ENCODE data around the gene MUC5B.

Gene MUC5B

DNA sequence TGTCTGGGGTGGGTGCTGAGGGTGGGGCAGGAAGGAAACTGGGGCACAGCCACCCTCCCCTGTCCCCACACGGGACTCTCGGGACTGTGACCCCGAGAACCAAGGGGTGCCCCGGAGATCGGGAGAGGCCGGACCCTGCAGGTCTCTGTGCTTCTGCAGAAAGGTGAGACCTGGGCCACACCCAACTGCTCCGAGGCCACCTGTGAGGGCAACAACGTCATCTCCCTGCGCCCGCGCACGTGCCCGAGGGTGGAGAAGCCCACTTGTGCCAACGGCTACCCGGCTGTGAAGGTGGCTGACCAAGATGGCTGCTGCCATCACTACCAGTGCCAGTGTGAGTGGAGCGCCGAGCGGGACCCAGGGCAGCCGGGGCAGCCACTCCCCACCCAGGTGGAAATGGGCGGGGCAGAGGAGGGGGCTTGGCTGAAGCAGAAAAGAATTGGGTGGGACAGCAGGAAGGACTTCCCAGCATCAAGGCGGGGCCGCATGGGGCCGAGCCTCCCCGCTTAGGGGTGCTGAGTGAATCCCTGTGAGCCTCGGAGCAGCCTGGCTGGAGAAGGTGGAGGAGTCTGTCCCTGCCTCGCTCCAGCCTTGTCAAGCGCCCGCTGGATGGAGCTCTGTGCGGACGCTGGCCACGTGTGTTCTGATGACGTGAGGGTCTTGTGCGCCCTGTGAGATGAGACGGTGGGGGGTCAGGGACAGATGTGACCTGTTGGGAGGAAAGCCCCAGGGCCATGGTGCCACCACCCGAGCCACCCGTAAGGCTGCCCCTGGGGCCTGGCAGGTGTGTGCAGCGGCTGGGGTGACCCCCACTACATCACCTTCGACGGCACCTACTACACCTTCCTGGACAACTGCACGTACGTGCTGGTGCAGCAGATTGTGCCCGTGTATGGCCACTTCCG is 29.3 kb upstream of the MUC5B start:
- DNase-seq: no peak

DNA sequence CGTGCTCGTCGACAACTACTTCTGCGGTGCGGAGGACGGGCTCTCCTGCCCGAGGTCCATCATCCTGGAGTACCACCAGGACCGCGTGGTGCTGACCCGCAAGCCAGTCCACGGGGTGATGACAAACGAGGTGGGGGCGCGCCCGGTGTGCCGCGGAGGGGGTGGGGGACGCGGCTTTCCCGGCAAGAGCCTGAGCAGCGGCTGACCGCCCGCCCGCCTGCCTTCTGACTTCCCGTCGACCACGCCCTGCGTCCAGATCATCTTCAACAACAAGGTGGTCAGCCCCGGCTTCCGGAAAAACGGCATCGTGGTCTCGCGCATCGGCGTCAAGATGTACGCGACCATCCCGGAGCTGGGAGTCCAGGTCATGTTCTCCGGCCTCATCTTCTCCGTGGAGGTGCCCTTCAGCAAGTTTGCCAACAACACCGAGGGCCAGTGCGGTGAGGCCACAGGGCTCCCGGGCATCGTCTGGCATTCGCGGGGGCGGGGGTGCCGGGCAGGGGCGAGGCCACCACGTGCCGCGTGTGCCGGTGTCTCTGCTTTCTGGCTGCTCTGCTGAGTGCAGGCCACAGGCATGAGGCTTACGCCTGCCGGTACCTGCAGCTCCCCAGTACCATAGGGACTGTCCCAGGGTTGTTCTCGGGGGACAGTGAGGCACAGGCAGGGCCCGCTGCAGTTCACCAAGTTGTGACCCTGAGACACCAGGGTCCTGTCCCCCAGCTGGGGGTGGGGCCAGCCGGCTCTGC is 28.5 kb upstream of the MUC5B start:
- DNase-seq: no peak

DNA sequence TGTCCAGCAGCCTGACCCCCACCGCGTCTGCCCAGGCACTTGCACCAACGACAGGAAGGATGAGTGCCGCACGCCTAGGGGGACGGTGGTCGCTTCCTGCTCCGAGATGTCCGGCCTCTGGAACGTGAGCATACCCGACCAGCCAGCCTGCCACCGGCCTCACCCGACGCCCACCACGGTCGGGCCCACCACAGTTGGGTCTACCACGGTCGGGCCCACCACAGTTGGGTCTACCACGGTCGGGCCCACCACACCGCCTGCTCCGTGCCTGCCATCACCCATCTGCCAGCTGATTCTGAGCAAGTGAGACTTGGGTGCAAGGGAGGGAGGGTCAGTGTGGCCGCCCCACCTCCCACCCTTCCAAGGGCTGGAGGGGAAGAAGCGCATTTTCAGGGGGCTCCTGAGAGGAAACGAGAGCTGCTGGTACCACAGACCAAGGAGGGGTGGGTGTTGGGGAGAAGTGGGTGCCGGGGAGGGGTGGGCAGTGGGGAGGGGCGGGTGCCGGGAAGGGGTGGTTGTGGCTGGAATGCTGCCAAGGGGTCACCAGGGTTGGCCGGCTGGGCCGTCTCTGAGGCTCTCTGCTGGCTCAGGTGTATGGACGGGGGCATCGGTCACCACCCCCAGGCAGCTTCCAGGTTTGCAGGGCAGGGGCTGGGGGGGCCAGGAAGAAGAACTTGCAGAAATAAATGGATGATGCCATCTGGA is 27.7 kb upstream of the MUC5B start:
- DNase-seq: no peak

DNA sequence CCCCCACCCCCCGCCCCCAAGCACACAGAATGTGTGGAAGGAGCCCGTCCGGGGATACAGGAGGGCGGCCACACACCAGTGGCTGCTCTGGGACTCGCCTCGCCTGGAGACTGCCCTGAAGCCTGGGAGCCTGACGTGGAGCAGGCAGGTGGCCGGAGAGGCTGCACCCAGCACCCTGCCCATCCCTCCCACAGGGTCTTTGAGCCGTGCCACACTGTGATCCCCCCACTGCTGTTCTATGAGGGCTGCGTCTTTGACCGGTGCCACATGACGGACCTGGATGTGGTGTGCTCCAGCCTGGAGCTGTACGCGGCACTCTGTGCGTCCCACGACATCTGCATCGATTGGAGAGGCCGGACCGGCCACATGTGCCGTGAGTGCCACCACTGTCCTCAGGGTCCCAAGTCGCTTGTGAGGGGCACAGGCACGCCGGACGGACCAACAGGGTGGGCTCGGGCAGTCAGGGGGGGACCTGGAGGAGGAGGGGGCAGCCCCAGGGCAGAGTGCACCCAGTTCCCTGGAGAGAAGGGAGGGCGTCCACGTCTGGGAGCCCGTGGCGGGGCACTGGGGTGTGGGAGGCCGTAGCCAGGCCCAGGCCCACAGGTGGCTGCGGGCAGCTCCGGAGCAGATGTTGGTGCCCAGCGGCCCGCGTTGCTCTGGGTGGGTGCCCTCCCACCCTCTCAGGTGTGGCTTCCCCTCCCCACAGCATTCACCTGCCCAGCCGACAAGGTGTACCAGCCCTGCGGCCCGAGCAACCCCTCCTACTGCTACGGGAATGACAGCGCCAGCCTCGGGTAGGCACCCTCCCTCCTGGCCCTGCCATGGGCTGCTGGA is 27.0 kb upstream of the MUC5B start:
- no peak for DNase-seq

DNA sequence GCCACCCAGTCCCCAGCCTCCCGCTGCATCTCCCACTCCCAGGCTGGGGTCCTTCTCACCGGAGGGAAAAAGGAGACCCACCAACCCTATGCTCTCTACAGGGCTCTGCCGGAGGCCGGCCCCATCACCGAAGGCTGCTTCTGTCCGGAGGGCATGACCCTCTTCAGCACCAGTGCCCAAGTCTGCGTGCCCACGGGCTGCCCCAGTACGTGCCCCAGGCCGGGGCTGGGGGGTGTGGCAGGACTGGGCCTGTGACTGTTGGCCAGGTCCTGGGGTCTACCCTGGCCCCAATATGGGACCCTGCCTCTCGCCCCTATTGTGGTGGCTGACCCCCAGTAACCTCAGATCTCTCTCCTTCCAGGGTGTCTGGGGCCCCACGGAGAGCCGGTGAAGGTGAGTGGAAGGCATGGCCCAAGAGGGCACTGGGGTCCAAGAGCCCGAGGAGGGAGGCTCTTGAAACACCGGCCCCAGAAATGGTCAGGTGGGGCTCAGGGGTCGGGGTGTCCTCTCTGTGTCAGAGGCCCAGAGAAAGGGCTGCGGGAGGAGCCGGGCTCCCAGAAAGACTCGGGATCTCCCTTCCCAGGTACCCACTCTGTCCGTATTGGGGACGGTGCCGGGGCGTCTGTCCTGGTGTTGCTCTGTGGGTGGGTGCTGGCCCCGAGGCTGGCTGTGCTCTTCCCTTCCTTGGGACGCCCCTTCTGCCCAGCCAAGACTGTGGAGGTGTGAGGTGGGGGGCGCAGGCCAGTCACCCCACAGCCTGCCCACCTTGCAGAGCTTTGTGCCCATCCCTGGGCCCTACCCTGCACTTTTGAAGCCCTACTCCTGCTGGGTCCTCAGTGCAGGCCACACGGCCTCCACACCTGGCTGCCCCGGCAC is 26.1 kb upstream of the MUC5B start:
- DNase-seq: no peak

DNA sequence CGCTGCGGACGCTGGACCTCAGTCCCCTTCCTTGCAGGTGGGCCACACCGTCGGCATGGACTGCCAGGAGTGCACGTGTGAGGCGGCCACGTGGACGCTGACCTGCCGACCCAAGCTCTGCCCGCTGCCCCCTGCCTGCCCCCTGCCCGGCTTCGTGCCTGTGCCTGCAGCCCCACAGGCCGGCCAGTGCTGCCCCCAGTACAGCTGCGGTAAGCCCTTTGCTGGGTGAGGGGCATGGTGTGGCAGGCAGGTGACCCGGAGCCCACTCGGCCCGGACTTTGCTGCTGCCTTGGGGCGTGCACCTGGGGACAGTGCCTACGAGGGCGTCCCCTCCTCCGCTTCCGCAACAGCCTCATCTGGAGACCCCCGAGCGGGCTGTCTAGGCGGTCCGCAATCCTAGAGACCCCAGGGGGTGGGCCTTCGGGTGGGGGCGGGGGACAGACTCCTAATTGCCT is 25.4 kb upstream of the MUC5B start:
- DNase-seq: no peak

DNA sequence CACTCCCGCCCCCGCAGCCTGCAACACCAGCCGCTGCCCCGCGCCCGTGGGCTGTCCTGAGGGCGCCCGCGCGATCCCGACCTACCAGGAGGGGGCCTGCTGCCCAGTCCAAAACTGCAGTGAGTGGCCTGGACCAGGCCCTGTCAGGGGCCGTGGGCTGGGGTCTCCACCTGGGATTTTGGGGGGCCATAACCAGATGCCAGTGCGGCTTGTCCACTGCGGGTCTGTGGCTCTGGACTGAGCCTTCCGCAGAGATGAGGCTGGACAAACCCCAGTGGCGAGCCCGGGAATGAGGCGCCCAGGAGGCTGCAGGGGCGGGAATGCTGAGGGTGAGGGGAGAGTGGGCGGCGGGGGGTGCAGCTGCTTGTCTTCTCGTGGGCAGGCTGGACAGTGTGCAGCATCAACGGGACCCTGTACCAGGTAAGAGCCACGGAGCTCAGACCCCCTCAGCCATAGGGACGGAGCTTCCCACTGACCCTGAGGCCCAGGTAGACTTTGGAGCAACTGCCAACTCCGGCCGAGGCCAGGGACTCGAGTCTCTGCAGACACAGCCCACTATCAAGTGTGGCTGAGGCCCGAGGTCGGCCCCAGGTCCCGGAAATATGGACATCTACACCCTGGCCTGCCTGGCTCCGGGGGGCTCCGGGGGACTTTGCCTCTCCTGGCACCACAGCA is 24.8 kb upstream of the MUC5B start:
- DNase-seq: no peak

DNA sequence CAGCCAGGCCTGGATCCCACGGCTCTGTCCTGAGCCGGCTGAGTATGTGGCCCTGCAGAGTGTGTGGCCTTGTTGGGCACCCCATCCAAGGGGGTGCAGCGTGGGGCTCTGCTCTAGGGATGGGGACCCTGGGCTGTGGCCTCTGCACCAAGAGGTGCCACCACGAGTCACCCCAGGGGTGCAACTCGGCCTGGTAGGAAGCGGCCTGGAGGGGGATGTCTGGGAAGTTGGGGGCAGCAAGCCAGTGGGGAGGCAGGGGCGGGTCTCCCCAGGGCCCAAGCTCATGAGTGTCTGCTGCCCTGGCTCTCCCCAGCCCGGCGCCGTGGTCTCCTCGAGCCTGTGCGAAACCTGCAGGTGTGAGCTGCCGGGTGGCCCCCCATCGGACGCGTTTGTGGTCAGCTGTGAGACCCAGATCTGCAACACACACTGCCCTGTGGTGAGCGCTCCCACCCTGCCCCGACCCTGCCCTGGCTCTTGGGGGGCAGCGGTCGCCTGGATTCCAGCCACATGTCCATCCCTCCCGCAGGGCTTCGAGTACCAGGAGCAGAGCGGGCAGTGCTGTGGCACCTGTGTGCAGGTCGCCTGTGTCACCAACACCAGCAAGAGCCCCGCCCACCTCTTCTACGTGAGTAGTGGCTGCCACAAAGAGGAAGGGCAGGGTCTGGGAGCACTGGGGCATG is 24.2 kb upstream of the MUC5B start:
- no peak for DNase-seq

DNA sequence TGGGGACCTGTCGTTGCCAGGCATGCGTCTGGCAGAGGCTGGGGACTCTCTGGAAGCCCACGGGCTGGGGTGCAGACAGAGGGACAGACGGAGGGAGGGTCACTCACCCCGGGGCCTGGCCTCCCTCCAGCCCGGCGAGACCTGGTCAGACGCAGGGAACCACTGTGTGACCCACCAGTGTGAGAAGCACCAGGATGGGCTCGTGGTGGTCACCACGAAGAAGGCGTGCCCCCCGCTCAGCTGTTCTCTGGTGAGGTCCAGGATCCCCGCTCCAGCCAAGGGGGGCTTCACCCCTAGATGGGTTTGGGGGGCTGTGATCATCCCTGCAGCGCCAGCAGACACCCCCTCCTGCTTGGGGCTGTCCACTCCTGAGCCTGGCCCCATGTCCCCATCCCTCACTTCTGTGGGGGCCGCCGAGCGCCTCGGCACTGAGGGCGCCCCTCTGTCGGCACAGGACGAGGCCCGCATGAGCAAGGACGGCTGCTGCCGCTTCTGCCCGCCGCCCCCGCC is 23.6 kb upstream of the MUC5B start:
- DNase-seq: no peak

DNA sequence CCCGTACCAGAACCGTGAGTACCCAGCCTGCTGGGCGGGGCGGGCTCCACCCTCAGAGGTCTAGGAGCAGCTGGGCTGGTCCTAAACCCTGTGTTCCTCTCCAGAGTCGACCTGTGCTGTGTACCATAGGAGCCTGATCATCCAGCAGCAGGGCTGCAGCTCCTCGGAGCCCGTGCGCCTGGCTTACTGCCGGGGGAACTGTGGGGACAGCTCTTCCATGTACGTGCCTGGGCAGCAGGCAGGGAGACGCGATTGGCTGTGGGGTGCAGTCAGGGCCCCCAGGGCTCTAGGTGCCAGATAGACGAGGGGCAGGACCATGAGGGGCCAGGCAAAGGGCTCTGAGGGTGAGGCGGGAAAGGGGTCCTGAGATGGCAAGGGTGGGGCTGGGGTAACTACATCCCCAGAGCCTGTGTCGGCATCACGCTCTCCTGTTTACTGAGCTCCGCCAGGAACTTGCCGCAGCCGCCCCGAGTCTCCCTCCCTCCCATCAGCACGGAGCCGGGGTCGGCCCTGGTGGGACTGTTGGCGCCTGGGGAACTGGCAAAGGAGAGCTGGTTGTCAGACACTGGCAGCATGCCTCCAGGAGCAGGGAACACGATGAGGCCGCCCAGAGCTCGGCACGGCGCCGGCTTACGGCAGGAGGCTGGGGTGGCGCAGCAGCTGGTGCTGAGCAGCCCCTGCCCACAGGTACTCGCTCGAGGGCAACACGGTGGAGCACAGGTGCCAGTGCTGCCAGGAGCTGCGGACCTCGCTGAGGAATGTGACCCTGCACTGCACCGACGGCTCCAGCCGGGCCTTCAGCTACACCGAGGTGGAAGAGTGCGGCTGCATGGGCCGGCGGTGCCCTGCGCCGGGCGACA is 22.9 kb upstream of the MUC5B start:
- DNase-seq: no peak

DNA sequence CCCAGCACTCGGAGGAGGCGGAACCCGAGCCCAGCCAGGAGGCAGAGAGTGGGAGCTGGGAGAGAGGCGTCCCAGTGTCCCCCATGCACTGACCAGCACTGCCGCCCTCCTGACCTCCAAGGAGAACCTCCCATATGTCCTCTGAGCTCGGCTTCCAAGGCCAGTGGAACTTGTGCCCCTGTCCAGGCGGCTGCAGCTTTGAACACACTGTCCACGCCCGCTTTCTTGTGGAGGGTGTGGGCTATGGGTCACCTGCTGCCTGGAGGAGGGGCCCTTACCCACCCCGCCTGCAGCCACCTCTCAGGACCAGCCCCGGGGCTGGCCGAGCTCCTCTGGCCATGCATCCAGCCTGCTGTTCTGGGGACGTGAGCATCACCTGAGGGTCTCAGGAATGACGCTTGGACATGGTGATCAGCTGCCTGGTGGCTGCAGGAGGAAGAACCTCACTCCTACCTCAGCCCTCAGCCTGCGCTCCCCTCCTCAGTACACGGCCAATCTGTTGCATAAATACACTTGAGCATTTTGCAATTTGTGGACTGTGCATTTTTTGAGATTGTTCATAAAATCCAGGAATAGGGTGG is 22.2 kb upstream of the MUC5B start:
- no peak for DNase-seq

DNA sequence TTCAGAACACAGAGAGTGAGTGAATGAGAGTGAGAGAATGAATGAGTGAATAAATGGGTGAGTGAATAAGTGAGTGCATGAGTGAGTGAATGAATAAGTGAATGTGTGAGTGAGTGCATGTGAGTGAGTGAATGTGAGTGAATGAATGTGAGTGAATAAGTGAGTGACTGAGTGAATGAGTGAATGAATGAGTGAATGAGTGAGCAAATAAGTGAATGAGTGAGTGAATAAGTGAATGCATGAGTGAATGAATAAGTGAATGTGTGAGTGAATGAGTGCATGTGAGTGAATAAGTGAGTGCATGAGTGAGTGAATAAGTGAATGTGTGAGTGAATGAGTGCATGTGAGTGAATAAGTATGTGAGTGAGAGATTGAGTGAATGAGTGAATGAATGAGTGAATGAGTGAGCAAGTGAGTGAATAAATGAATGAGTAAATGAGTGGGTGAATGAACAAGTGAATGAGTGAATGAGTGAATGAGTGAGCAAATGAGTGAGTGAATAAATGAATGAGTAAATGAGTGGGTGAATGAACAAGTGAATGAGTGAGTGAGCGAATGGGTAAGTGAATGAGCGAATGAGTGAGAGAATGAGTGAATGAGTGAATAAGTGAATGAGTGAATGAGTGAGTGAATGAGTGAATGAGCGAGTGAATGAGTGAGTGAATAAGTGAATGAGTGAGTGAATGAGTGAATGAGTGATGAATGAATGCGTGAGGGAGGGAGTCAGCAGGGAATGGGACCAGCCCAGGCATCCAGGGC is 21.3 kb upstream of the MUC5B start:
- no peak for DNase-seq

DNA sequence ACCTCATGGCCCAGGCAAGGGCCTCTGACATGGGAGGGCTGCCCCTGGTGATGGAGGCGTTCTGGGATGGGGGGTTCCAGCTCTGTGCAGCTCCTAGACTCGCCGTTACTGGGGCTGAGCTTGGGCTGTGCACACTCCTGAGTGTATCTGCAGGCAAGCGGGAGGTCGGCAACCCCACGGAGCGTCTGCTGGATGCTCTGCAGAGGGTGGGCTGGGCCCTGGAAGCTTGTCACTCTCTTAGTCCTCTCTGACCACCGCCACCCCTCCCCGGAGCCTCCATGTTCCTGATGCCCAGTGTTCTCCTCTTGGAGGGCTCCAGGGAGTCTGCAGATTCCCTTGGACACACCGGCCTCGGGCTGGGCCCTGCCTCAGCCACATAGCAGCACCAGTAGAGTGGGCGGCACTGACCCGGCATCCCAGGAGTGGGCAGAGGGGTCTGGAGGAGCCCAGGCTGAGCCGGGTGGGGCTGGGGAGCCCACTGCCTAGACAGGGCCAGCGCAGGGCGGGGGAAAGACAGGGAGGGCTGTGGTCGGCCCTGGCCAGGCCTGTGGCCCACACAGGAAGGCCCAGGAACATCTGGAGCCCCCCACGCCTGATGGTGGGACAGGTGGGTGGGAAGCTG is 20.6 kb upstream of the MUC5B start:
- no peak for DNase-seq

DNA sequence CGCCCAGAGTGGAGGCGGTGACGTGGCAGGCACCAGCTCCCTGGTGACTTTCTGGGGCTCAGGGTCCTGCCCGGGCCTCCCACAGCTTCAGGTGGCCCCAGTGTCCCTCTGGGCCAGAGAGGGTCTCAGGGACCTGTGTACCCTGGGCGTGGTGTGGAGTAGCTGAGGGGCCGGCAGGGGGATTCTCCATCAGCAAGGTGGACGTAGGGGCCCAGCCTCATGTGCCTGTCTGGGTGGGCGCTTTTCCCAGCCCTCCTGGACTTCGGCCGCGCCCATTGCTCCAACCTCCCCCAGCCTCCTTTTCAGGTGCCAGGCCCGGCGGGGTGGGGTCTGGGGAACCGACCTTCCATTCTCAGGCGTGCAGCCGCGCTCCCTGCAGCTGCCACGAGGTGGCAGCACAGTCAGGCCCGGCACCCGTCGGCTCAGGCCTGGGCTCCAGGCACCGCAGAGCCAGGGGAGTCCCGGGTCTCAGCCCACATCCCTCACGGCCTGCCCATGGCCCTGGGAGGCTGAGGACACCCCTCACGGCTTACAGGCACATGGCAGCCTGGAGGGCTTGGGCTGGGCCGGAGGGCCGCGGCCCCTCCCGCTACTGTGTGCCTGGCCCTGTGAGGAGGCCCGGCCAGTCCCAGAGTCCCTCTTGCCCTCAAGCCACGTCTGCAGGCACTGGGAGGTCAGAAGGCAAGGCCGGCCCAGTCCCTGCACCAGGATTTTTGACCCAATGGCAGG is 19.9 kb upstream of the MUC5B start:
- peak; percentile 67 to 73 for DNase-seq

DNA sequence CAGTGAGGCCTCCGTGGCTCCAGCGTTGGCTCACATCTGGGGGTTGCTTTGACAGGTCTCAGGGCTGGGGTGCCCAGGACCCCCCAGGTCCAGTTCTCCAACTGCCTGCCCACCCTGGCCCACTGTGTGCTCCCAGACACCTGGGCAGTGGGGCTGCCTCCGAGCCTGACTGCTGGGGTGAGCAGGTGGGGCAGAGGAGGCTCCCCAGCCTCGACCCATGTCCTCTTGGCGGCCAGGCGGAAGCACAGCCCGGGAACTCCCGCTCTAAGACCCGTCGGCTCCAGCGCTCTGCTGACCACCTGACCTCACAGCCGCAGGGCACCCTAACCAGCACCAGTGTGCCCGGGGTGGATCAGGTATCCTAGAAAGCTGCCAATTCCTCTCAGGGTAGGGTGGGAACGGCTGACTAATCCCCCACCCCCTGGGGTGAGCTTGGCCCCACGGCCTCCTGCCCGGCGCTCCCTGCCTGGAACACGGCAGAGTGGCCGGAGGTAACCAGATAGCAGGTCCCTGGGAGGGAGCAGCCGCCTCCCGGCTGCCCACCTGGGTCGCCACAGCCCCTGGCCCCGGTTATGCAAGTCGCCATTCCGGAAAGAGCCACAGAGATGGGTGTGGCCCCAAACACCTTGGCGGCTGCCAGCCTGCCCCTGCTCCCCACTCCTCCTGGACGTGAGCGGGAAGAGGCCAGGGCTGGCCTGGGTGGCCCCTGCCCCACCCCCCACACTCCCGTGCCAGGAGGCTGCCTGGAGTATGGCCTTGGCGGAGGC is 19.2 kb upstream of the MUC5B start:
- DNase-seq: no peak
